MV-4-11 (cell line): ENCODE data around the gene YAE1.
A peak's percentile ranks its signal among the peaks of the same experiment; 100 is the strongest.

Source experiments
- DNase-seq: peaks from one replicate; lab custom pipeline; 2025; lab: John Stamatoyannopoulos, UW

Gene YAE1

GRCh38 chr7:39554583-39555165, 11.5 kb upstream of the YAE1 start:
- DNase-seq, result no peak

GRCh38 chr7:39557222-39557621, 9.0 kb upstream of the YAE1 start:
- no peak for DNase-seq

GRCh38 chr7:39557911-39558310, 8.3 kb upstream of the YAE1 start:
- no peak for DNase-seq

- DNase-seq, result no peak
These were observed 5.8 kb upstream of the YAE1 start for GRCh38 chr7:39560408-39560807.

GRCh38 chr7:39560997-39561396, 5.2 kb upstream of the YAE1 start:
- DNase-seq, result no peak

- DNase-seq, result no peak
These were observed 666 bp upstream of the YAE1 start for GRCh38 chr7:39565538-39565937.

- no peak for DNase-seq
These were observed 1.1 kb downstream of the YAE1 start for GRCh38 chr7:39567294-39567693.

- DNase-seq, result no peak
These were observed 8.6 kb downstream of the YAE1 start for GRCh38 chr7:39574673-39575349.

- DNase-seq, result no peak
These were observed 11.1 kb downstream of the YAE1 start for GRCh38 chr7:39577229-39577874.

GRCh38 chr7:39580149-39580874, 14.1 kb downstream of the YAE1 start:
- DNase-seq, result peak; percentile 92

- DNase-seq, result no peak
These were observed 16.3 kb downstream of the YAE1 start for GRCh38 chr7:39582536-39582935.

GRCh38 chr7:39583539-39583938, 17.3 kb downstream of the YAE1 start:
- no peak for DNase-seq

- DNase-seq, result no peak
These were observed 21.2 kb downstream of the YAE1 start for GRCh38 chr7:39587393-39587792.

GRCh38 chr7:39588416-39588815, 22.2 kb downstream of the YAE1 start:
- no peak for DNase-seq

- DNase-seq, result peak; percentile 98
These were observed 23.3 kb downstream of the YAE1 start for GRCh38 chr7:39589323-39590111.

- DNase-seq, result peak; percentile 38
These were observed 26.4 kb downstream of the YAE1 start for GRCh38 chr7:39592586-39592985.

- no peak for DNase-seq
These were observed 28.9 kb downstream of the YAE1 start for GRCh38 chr7:39594988-39595620.

GRCh38 chr7:39602351-39602750, 36.1 kb downstream of the YAE1 start:
- no peak for DNase-seq

- no peak for DNase-seq
These were observed 37.7 kb downstream of the YAE1 start for GRCh38 chr7:39603924-39604323.

- no peak for DNase-seq
These were observed 38.9 kb downstream of the YAE1 start for GRCh38 chr7:39605087-39605486.

- DNase-seq, result no peak
These were observed 40.1 kb downstream of the YAE1 start for GRCh38 chr7:39606352-39606751.

GRCh38 chr7:39606941-39607340, 40.7 kb downstream of the YAE1 start:
- no peak for DNase-seq
